Glutamatergic neuron (in vitro differentiated cells): ENCODE measurements around the gene LXN. TPM values are rescaled to one million over a fixed set of nuclear protein-coding genes. Genes with fewer than 3 reads are reported as not detected.
A peak's percentile ranks its signal among the peaks of the same experiment; 100 is the strongest.

Experiments used
- DNase-seq: peaks from one replicate; pipeline ENCODE4 v3.0.0; 2022
- H3K27ac Mint-ChIP-seq: one replicate; pipeline ENCODE4 v1.8.0; 2020; ENCODE audit warnings: mild to moderate bottlenecking, mixed read lengths, inconsistent platforms; ENCODE audit not compliant: unreplicated experiment
- H3K27me3 Mint-ChIP-seq: one replicate; pipeline ENCODE4 v1.8.0; 2020; ENCODE audit warnings: mild to moderate bottlenecking, moderate library complexity, mixed read lengths, inconsistent platforms; ENCODE audit not compliant: unreplicated experiment
- H3K36me3 Mint-ChIP-seq: one replicate; pipeline ENCODE4 v1.8.0; 2020; ENCODE audit warnings: mild to moderate bottlenecking, mixed read lengths, inconsistent platforms; ENCODE audit not compliant: unreplicated experiment
- H3K4me1 Mint-ChIP-seq: one replicate; pipeline ENCODE4 v1.8.0; 2020; ENCODE audit warnings: mild to moderate bottlenecking, low read depth, mixed read lengths, inconsistent platforms; ENCODE audit not compliant: unreplicated experiment
- H3K4me3 Mint-ChIP-seq: one replicate; pipeline ENCODE4 v1.8.0; 2020; ENCODE audit warnings: mild to moderate bottlenecking, mixed read lengths, inconsistent platforms; ENCODE audit not compliant: unreplicated experiment
- H3K9me3 Mint-ChIP-seq: one replicate; pipeline ENCODE4 v1.8.0; 2020; ENCODE audit warnings: mild to moderate bottlenecking, moderate library complexity, mixed read lengths, inconsistent platforms; ENCODE audit not compliant: unreplicated experiment
- CTCF ChIP-seq: fragments of 200-600 bp; sonication (generic); IDR thresholded peaks from one replicate; pipeline ENCODE4 v1.5.0; 2021; ENCODE audit not compliant: partially characterized antibody, unreplicated experiment
- total RNA-seq: library from RNA; stranded (reverse); fragmentation: NEBNext Ultra II Directional; extraction: Animal tissue kit (Norgen Biotek cat#: 25700); gene quantifications from one replicate; pipeline ENCODE4 v1.2.1, GENCODE V29; 2021; ENCODE audit not compliant: unreplicated experiment

LXN gene
- total RNA-seq, 1 donor from 2014 or later = 1.2 TPM

DNA sequence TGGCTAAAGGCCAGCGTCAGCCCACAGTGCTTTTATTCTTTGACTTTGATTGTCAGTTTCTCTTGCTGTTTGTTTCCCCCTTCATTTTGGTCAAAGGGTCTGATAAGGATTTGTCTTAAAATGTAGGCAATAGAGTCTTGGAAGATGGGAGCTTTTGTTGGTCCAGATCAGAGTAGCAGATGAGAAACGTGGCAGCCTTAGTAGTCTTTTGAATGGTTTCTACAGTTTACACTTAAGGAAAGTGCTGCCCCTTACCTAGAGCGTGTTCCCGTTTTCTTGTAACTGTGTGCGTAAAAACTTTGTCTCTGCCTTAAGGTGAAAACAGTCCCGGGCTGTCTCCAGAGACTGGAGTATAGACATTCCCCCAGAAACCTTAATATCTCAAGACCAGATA, 630 bp downstream of the LXN start:
- no peaks in the 10 kb centered on the region for H3K36me3 Mint-ChIP-seq
- H3K27ac Mint-ChIP-seq = no peak overlapping the region
- DNase-seq = no peak
- H3K4me3 Mint-ChIP-seq = peak overlapping the region; percentile 89
- no peaks in the 10 kb centered on the region for H3K27me3 Mint-ChIP-seq
- no peak for TF ChIP-seq CTCF
- no peaks in the 10 kb centered on the region for H3K4me1 Mint-ChIP-seq
- peaks cover 2% of the 10 kb centered on the region for H3K9me3 Mint-ChIP-seq

GRCh38 chr3:158668506-158668905, 3.9 kb downstream of the LXN start:
- H3K27me3 Mint-ChIP-seq = no peaks in the 10 kb centered on the region
- peaks cover 2% of the 10 kb centered on the region for H3K9me3 Mint-ChIP-seq
- H3K4me1 Mint-ChIP-seq = no peaks in the 10 kb centered on the region
- H3K36me3 Mint-ChIP-seq = no peaks in the 10 kb centered on the region
- no peak for TF ChIP-seq CTCF
- H3K27ac Mint-ChIP-seq = no peak overlapping the region
- DNase-seq = no peak
- no peak overlapping the region for H3K4me3 Mint-ChIP-seq

- H3K4me1 Mint-ChIP-seq = no peaks in the 10 kb centered on the region
- H3K27me3 Mint-ChIP-seq = no peaks in the 10 kb centered on the region
- no peaks in the 10 kb centered on the region for H3K36me3 Mint-ChIP-seq
- H3K4me3 Mint-ChIP-seq = no peak overlapping the region
- no peaks in the 10 kb centered on the region for H3K9me3 Mint-ChIP-seq
- no peak for DNase-seq
- no peak overlapping the region for H3K27ac Mint-ChIP-seq
- TF ChIP-seq CTCF = no peak
Measured at GRCh38 chr3:158666416-158666815, 6.0 kb downstream of the LXN start.

DNA sequence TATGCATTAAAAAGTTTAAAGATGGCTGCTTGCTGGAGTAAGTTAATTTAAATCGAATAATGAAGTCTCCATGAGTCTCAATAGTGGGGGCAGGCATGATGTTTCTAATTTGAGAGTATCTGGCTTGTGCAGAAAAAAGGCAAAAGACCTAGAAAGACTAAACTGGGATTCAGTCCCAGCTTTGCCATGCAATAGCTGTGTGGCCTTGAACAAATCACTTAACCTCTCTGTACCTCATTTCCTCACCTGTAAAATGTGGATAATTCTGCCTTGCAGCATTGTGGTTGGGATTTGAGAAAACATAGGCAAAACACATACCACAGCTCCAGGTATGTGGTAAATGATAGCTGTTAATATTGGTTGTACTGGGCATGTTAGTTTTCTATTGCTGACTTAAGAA, 8.6 kb downstream of the LXN start:
- no peak for TF ChIP-seq CTCF
- no peaks in the 10 kb centered on the region for H3K4me1 Mint-ChIP-seq
- no peaks in the 10 kb centered on the region for H3K9me3 Mint-ChIP-seq
- no peaks in the 10 kb centered on the region for H3K36me3 Mint-ChIP-seq
- H3K4me3 Mint-ChIP-seq = no peak overlapping the region
- H3K27me3 Mint-ChIP-seq = no peaks in the 10 kb centered on the region
- H3K27ac Mint-ChIP-seq = no peak overlapping the region
- DNase-seq = no peak

GRCh38 chr3:158663246-158663645, 9.2 kb downstream of the LXN start:
- no peak for DNase-seq
- Mint-ChIP-seq H3K4me3 (no peak overlapping the region), H3K4me1 (no peaks in the 10 kb centered on the region), H3K9me3 (no peaks in the 10 kb centered on the region), H3K27me3 (no peaks in the 10 kb centered on the region), H3K36me3 (no peaks in the 10 kb centered on the region), H3K27ac (no peak overlapping the region)
- no peak for TF ChIP-seq CTCF
